ENCODE results near the gene ARMH3.

ARMH3 gene

GRCh38 chr10:101857802-101858476, 198.0 kb downstream of the ARMH3 start:
- Histone ChIP-seq H3K9me3 (replicated peaks; ENCODE audit: insufficient read depth, low read length) (no peaks in the 10 kb centered on the region), H4K20me1 (ENCODE audit: insufficient read depth, low read length) (no peaks in the 10 kb centered on the region), H3K4me3 (ENCODE audit: low read length) (no peak overlapping the region), H3K79me2 (ENCODE audit: low read length) (no peaks in the 10 kb centered on the region), H3K27ac (ENCODE audit: low read length) (no peak overlapping the region; the same call in 1 of the 2 replicates), H3K9me2 (replicated peaks; ENCODE audit: insufficient read depth, low read length) (no peaks in the 10 kb centered on the region), H3F3A (ENCODE audit: insufficient read depth, low read length) (no peaks in the 10 kb centered on the region), H3K27me3 (replicated peaks; ENCODE audit: insufficient read depth, low read length) (no peaks in the 10 kb centered on the region), H2AFZ (ENCODE audit: low read length) (no peak overlapping the region), H3K36me3 (replicated peaks; ENCODE audit: insufficient read depth, low read length) (no peaks in the 10 kb centered on the region), H3K4me2 (ENCODE audit: low read depth, low read length) (no peak overlapping the region; the same call in 1 of the 2 replicates), H3K4me1 (ENCODE audit: low read length) (peaks cover 11% of the 10 kb centered on the region), H3K9ac (ENCODE audit: low read length) (no peak overlapping the region)
- no peak for DNase-seq
- no peak for TF ChIP-seq EZH2phosphoT487 (IDR thresholded peaks at IDR 0.05; ENCODE audit: low read length)

DNA sequence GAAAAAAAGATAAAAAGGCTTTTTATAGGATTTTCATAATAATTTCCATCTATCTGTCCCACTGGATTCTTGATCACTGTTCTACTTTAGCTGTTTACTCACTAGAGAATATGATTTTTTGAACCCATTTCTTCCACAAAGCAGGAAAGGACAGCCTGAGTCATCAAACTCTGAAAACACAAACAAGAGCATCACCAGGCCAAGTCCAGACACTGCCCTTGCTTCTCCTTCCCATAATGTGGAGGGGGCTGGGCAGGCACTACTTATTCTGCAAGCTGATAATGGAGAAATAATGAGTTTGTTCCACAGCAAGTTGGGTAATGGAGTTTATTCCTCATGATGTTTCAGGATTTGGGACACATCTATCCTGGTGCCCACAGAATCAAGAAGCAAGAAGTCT, 199.3 kb downstream of the ARMH3 start:
- Histone ChIP-seq H3K9me3 (replicated peaks; ENCODE audit: insufficient read depth, low read length) (no peaks in the 10 kb centered on the region), H3K9me2 (replicated peaks; ENCODE audit: insufficient read depth, low read length) (no peaks in the 10 kb centered on the region), H3K4me1 (ENCODE audit: low read length) (peaks cover 11% of the 10 kb centered on the region), H3K27me3 (replicated peaks; ENCODE audit: insufficient read depth, low read length) (no peaks in the 10 kb centered on the region), H3F3A (ENCODE audit: insufficient read depth, low read length) (no peaks in the 10 kb centered on the region), H4K20me1 (ENCODE audit: insufficient read depth, low read length) (no peaks in the 10 kb centered on the region), H3K4me2 (ENCODE audit: low read depth, low read length) (no peak overlapping the region), H3K9ac (ENCODE audit: low read length) (no peak overlapping the region), H2AFZ (ENCODE audit: low read length) (no peak overlapping the region), H3K27ac (ENCODE audit: low read length) (no peak overlapping the region), H3K79me2 (ENCODE audit: low read length) (no peaks in the 10 kb centered on the region), H3K4me3 (ENCODE audit: low read length) (no peak overlapping the region), H3K36me3 (replicated peaks; ENCODE audit: insufficient read depth, low read length) (no peaks in the 10 kb centered on the region)
- TF ChIP-seq EZH2phosphoT487 (IDR thresholded peaks at IDR 0.05; ENCODE audit: low read length) (no peak), EZH2 (optimal IDR thresholded peaks at IDR 0.05; ENCODE audit: low read depth, low read length) (no peak), CTCF (IDR thresholded peaks at IDR 0.05; ENCODE audit: low read length) (no peak)
- DNase-seq: no peak

GRCh38 chr10:101851411-101852116, 204.4 kb downstream of the ARMH3 start:
- no peaks in the 10 kb centered on the region for H3K27me3 ChIP-seq (replicated peaks; ENCODE audit: insufficient read depth, low read length)
- DNase-seq: no peak
- no peaks in the 10 kb centered on the region for H3K9me3 ChIP-seq (replicated peaks; ENCODE audit: insufficient read depth, low read length)
- TF ChIP-seq EZH2 (optimal IDR thresholded peaks at IDR 0.05; ENCODE audit: low read depth, low read length) (no peak), EZH2phosphoT487 (IDR thresholded peaks at IDR 0.05; ENCODE audit: low read length) (no peak), CTCF (IDR thresholded peaks at IDR 0.05; ENCODE audit: low read length) (no peak)
- H3K79me2 ChIP-seq (ENCODE audit: low read length): no peaks in the 10 kb centered on the region
- H3K36me3 ChIP-seq (replicated peaks; ENCODE audit: insufficient read depth, low read length): no peaks in the 10 kb centered on the region
- H3K4me1 ChIP-seq (ENCODE audit: low read length): no peaks in the 10 kb centered on the region
- no peak overlapping the region for H2AFZ ChIP-seq (ENCODE audit: low read length)
- no peaks in the 10 kb centered on the region for H3F3A ChIP-seq (ENCODE audit: insufficient read depth, low read length)
- no peak overlapping the region for H3K9ac ChIP-seq (ENCODE audit: low read length)
- no peaks in the 10 kb centered on the region for H3K9me2 ChIP-seq (replicated peaks; ENCODE audit: insufficient read depth, low read length)
- no peak overlapping the region for H3K4me3 ChIP-seq (ENCODE audit: low read length)
- H3K4me2 ChIP-seq (ENCODE audit: low read depth, low read length): no peak overlapping the region
- no peaks in the 10 kb centered on the region for H4K20me1 ChIP-seq (ENCODE audit: insufficient read depth, low read length)
- no peak overlapping the region for H3K27ac ChIP-seq (ENCODE audit: low read length)

DNA sequence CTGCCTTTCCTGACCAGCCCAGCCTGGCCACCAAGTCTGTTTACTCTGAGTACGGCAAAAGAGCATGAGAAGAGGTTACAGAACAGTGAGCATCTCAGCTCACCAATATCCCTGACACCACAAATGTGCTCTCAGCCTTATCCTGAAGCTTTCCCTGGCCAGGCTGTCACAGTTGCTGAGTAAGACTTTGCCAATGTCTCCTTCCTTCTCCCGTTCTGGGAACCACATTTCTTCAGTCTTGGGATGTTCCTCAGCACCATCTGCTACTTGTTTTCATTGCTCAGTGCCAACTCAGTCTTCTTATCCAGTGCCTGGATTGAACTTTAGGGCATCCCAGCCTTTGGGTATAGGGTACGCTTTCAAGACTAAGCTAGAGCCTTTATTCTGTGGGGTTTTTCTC, 205.2 kb downstream of the ARMH3 start:
- Histone ChIP-seq H3K27me3 (replicated peaks; ENCODE audit: insufficient read depth, low read length) (no peaks in the 10 kb centered on the region), H3K79me2 (ENCODE audit: low read length) (no peaks in the 10 kb centered on the region), H3K36me3 (replicated peaks; ENCODE audit: insufficient read depth, low read length) (no peaks in the 10 kb centered on the region), H3K4me1 (ENCODE audit: low read length) (no peaks in the 10 kb centered on the region), H3K9me2 (replicated peaks; ENCODE audit: insufficient read depth, low read length) (no peaks in the 10 kb centered on the region), H4K20me1 (ENCODE audit: insufficient read depth, low read length) (no peaks in the 10 kb centered on the region), H3F3A (ENCODE audit: insufficient read depth, low read length) (no peaks in the 10 kb centered on the region), H3K9ac (ENCODE audit: low read length) (no peak overlapping the region), H3K4me2 (ENCODE audit: low read depth, low read length) (no peak overlapping the region), H3K9me3 (replicated peaks; ENCODE audit: insufficient read depth, low read length) (no peaks in the 10 kb centered on the region), H3K27ac (ENCODE audit: low read length) (no peak overlapping the region), H2AFZ (ENCODE audit: low read length) (no peak overlapping the region), H3K4me3 (ENCODE audit: low read length) (no peak overlapping the region)
- no peak for DNase-seq
- TF ChIP-seq CTCF (IDR thresholded peaks at IDR 0.05; ENCODE audit: low read length): no peak
- TF ChIP-seq EZH2phosphoT487 (IDR thresholded peaks at IDR 0.05; ENCODE audit: low read length): no peak
- no peak for TF ChIP-seq EZH2 (optimal IDR thresholded peaks at IDR 0.05; ENCODE audit: low read depth, low read length)
